22Rv1 (cell line): ENCODE results near the gene EFHD2.

Source experiments
- CTCF ChIP-seq: fragments of 450-650 bp; IDR thresholded peaks from 2 replicates; pipeline ENCODE4 v1.5.1; 2017; ENCODE audit warnings: mild to moderate bottlenecking
- ZFX ChIP-seq: fragments of 450-650 bp; IDR thresholded peaks from 2 replicates; pipeline ENCODE4 v1.6.1; 2017; ENCODE audit warnings: antibody characterized with exemption, borderline replicate concordance

- TF ChIP-seq CTCF (no peak), ZFX (no peak)
Observed at GRCh38 chr1:15408890-15409387, 749 bp upstream of the EFHD2 start.
